HG03097 (cell line): Measurements from ENCODE around the gene HDLBP.
"Not testable (repeated sequence)": the region's sequence is repeated elsewhere in the genome, so short reads cannot be mapped to it uniquely, and the experiment has no call there.

ENCODE experiments used
- ATAC-seq: cut with Tn5 transposase; IDR thresholded peaks from one replicate; pipeline ENCODE4 v1.9.1; 2021; ENCODE audit not compliant: unreplicated experiment, low FRiP score

The HDLBP gene

DNA sequence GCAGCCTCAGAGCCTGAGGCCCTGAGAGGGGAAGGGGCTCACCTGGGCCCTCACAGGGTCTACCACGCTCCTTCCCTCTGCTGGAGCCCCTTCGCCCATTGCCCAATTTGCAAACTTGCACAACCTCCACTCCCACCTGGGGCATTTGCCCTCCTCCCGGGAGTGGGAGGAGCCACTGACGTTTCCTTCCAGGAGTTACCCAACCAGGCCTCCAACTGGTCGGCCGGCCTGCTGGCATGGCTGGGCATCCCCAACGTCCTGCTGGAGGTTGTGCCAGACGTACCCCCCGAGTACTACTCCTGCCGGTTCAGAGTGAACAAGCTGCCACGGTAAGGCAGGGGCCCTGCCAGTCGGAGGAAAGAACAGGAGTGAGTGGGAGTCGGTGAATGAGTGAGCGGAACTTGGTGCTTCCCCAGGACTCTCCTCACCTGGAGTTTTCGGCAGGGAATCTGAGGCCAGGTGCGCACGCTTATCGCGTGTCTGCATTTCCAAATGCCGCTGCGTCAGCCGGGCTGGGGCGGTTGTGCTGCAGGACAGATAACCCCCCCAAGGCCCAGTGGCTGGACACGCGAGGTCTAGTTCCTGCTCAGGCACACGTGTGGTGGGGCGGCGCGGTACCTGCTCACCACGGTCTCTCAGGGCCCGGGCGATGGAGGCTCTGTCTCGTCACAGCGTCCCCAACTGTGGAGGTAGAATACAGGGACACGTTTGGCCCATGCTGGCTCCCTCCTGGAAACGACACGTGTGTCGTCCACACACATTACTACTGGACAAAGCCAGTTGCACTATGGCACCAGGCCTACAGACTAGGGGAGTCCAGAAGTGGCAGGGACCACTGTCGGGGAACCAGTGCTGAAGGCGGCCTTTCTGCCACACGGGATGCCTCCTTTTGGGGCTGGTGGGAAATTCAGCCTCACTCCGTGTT, 115.3 kb downstream of the HDLBP start:
- no peak for ATAC-seq

GRCh38 chr2:241199286-241199685, 116.2 kb downstream of the HDLBP start:
- ATAC-seq, result no peak

- no peak for ATAC-seq
Observed at GRCh38 chr2:241198381-241199279, 116.8 kb downstream of the HDLBP start.

DNA sequence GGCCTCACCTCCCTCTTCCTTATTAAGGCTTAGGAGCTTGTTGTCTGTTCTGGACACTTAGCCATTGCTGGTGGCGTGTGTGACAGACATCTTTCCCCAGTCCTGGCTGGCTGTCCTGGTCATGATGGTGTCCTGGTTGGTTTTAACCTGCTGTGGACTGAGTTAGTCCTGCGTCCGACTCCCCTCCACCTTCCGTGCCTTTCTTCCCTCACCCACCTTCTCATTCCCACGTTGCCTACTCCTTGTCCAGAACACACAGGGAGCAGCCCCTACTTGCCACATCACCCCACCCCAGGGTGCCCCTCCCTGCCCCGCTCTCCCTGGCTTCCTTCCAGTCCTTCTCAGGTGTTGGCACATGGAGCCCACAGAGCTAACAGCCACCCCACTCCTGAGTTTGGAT, 117.5 kb downstream of the HDLBP start:
- no peak for ATAC-seq

- not testable (repeated sequence) for ATAC-seq
Observed at GRCh38 chr2:241197246-241197645, 118.2 kb downstream of the HDLBP start.

GRCh38 chr2:241195506-241196130, 119.9 kb downstream of the HDLBP start:
- no peak for ATAC-seq

- ATAC-seq, result no peak
Observed at GRCh38 chr2:241194811-241195210, 120.7 kb downstream of the HDLBP start.

GRCh38 chr2:241193271-241193670, 122.2 kb downstream of the HDLBP start:
- ATAC-seq, result no peak

DNA sequence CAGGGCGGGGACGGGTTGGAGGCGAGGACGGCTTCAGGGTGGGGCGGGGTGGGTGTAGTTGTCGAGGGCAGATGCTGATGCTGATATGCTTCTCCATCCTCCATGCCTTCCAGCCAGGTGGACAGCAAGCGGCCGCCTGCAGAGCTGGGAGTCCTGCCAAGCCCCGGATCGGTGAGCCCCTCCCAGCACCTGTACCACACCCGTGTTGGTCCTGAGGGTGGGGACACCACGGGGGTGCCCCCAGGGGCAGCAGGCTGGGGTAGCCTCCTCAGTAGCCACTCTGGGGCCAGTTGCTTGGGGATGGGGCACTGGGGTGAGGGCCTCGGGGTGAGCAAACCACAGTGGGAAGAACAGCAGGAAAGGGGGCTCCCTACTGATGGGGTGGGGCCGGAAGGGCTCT, 124.4 kb downstream of the HDLBP start:
- ATAC-seq, result no peak

- ATAC-seq, result no peak
Observed at GRCh38 chr2:241190291-241190981, 125.0 kb downstream of the HDLBP start.

- ATAC-seq, result no peak
Observed at GRCh38 chr2:241189856-241190201, 125.6 kb downstream of the HDLBP start.

DNA sequence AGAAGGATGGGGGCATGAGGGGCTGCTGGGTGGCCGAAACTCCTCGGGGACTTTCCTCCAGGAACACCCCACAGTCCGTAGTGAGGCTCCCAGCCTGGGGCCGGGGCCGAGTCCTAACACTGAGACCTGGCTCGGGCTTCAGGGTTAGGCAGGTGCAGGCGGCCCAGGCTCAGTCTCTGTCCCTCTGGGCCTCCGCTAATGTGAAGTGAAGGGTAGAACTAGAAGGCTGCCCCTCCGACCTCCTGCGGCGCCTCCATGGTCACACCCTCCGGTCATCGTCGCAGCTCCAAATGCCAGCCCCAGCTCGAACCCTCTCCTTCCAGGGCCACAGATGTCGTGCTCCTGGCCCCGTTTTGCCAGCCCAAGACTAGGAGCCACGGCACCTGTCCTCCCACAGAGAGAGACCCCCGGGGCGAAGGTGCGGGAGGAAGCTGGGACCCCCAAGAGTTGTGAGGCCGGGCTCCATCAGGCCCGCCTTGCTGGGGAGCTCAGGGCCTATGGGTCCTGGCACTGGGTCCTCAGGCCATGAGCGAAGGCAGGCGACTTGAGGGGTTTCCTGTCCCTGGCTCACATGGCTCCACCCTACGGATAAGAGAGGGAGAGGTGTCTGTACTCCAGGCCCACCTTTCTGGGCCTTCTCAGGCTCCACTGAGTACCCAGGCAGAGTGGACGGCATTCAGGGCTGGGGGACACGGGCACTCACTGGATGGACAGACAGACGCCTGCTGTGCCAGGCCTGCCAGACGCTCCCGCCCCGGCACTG, 126.2 kb downstream of the HDLBP start:
- no peak for ATAC-seq

- ATAC-seq, result no peak
Observed at GRCh38 chr2:241188361-241189092, 126.9 kb downstream of the HDLBP start, which contains the start of gene ANO7. Gene ANO7, plus strand, starts transcription at chr2:241188677. Its CDS starts 1,387 bp downstream, at chr2:241190064.

DNA sequence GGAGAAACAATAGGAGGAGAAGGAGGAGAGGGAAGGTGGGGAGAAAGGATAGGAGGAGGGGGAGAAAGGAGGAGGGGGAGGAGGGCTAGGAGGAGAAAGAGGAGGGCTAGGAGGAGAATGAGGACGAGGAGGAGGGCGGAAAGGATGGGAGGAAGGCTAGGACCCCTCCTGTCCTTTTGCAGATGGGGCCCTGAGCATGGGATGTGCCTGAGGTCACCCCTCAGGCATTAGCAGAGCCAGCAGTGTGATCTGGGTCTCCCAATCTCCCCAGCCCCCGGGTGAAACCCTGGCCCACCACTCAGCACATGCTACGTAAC, 127.6 kb downstream of the HDLBP start:
- ATAC-seq, result no peak

DNA sequence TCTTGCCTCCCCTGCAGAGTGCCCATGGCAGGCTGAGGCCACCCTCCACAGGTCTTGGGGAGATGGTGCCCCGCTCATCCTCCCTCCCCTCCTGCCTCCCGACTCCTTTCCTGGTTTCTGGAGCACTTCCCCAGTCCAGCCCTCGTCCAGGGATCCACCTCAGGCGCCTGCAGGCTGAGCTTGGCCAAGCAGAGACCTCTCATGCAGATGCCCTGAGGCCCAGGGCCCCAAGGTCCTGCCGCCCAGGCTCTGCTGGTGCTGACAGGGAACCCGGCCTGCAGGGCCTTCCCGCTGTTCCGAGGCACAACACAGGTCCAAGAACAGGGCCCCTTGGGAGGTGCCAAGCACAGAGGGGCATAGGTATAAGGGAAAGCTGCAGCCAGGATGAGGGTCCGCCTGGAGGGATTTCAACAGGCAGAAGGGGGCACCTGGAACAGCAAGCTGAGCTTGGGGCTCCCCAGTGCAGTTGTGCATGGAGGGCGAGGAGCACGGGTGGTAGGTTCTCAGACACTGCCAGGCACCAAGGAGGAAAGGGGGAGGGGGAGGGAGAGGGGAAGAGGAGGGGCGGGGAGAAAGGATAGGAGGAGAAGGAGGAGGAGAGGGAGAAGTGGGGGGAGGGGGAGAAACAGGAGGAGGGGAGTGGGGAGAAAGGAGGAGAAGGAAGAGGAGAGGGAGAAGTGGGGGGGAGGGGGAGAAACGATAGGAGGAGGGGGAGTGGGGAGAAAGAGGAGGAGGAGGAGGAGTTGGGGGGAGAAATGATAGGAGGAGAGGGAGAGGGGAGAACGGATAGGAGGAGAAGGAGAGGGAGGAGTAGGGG, 128.2 kb downstream of the HDLBP start:
- ATAC-seq, result no peak

DNA sequence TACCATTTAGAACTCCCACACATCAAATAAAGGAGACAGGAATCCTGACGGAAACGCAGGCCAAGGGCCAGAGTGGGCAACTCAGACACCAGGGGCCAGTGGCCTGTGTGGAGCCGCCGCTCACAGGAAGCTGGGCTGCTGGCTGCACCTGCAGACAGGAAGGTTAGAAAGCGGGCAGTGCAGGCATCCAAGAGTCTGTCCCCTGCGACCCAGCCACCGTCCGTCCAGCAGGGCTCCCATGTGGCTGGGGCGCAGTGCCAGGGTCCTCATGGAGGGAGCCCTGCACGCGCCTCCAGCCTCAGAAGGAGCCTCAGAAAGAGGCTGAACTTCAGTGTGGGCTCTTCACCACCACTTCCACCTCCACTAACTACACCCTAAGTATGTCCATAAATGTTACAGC, 129.5 kb downstream of the HDLBP start:
- ATAC-seq, result no peak

GRCh38 chr2:241184901-241185300, 130.6 kb downstream of the HDLBP start:
- no peak for ATAC-seq

DNA sequence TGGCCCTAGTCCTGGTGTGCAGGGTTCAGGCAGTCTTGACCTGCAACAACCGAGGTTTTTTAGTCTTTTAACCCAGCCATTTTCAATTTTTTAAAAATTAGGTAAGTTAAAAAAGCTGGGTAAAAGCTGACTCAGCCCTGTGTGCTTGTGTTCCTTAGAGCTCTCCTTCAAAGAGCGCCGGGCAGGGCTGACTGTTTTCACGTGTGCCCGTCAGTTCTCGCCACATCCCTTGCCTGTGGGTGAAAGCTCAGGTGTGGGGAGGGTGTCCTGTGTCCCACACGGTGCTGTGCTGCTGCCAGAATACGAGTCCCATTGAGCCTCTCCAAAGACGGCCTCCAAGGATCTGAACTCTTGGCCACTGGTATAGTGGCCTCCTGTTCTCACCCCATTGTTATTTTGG, 132.3 kb downstream of the HDLBP start:
- ATAC-seq, result no peak
